ENCODE results near the gene PPP3R1. TPM values are rescaled to one million over a fixed set of nuclear protein-coding genes. Genes with fewer than 3 reads are reported as not detected.

PPP3R1 gene
- total and polyA plus RNA-seq, 2 of the 4 experiments (the other 2 are of a cell fraction), result 9.1 to 17.3 TPM

DNA sequence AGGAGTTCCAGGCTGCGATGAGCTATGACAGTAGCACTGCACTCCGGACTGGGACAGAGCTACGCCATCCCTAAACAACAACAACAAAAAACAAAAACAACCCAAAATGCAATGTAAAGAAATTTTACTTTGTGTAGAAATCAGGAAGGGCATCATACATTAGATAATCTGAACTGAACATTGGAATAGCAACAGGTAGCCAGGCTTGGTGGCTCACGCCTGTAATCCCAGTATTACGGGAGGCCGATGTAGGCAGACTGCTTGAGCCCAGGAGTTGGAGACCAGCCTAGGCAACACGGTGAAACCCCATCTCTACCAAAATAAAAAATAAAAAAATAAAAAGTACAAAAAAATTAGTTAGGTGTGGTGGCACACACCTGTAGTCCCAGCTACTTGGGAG is 96.7 kb downstream of the PPP3R1 start:
- H2BK5ac ChIP-seq (ENCODE audit: low read depth, low read length, poor library complexity, severe bottlenecking), result no peak overlapping the region
- in situ Hi-C loops (cut with MboI; ENCODE audit: low sequenced_read_pairs), result no loop called here
- H3K4me3 ChIP-seq (ENCODE audit: insufficient read depth, low read depth, low read length), result no peak overlapping the region
- no peak overlapping the region for H3K4ac ChIP-seq (ENCODE audit: low read depth, low read length)
- POLR2A ChIA-PET (ENCODE audit: unreplicated experiment), result no interaction called here
- H3K18ac ChIP-seq (ENCODE audit: low read depth, low read length), result no peak overlapping the region
- no peak overlapping the region for H4K5ac ChIP-seq (ENCODE audit: low read depth, low read length)
- H3K9ac ChIP-seq (ENCODE audit: low read depth, low read length), result no peak overlapping the region
- no peaks in the 10 kb centered on the region for H3K9me3 ChIP-seq (ENCODE audit: control insufficient read depth, insufficient read depth, low read length)
- H3K79me1 ChIP-seq (ENCODE audit: low read depth in 1 of 2, low read length in 2 of 2), result peaks cover 5 to 52% of the 10 kb centered on the region in 2 experiments
- H3K4me2 ChIP-seq (ENCODE audit: low read depth, low read length), result no peak overlapping the region
- H2BK120ac ChIP-seq (ENCODE audit: low read depth, low read length), result no peak overlapping the region
- H3K4me1 ChIP-seq (ENCODE audit: control insufficient read depth, insufficient read depth, low read length), result no peaks in the 10 kb centered on the region
- H3K36me3 ChIP-seq (ENCODE audit: control insufficient read depth, insufficient read depth, low read length), result no peaks in the 10 kb centered on the region; the same call in 1 of the 2 replicates
- H2BK20ac ChIP-seq (ENCODE audit: low read depth, low read length), result no peak overlapping the region
- H4K91ac ChIP-seq (ENCODE audit: insufficient read depth, low read depth, low read length), result no peak overlapping the region
- H4K20me1 ChIP-seq (ENCODE audit: insufficient read depth, low read length), result no peaks in the 10 kb centered on the region
- no peak overlapping the region for H2AK9ac ChIP-seq (replicated peaks; ENCODE audit: low read depth, low read length, poor library complexity)
- DNase-seq, result no peak
- H2AK5ac ChIP-seq (ENCODE audit: low read depth, low read length), result no peak overlapping the region
- no TSS peak for BruUV-seq (replicated peaks)
- H3K14ac ChIP-seq (replicated peaks; ENCODE audit: low read depth, low read length), result no peak overlapping the region
- TF ChIP-seq MAZ (IDR thresholded peaks at IDR 0.05; ENCODE audit: borderline replicate concordance, low read depth, low read length) (no peak), FOS (IDR thresholded peaks at IDR 0.05; ENCODE audit: low read depth, low read length) (no peak), MXI1 (IDR thresholded peaks at IDR 0.05; ENCODE audit: borderline replicate concordance, low read depth, low read length) (no peak), MAFK (IDR thresholded peaks at IDR 0.05; ENCODE audit: low read depth, low read length) (no peak), BHLHE40 (IDR thresholded peaks at IDR 0.05; ENCODE audit: low read depth, low read length) (no peak), CHD1 (IDR thresholded peaks at IDR 0.05; ENCODE audit: low read depth, low read length) (no peak)
- TF ChIP-seq, protein P1, sequence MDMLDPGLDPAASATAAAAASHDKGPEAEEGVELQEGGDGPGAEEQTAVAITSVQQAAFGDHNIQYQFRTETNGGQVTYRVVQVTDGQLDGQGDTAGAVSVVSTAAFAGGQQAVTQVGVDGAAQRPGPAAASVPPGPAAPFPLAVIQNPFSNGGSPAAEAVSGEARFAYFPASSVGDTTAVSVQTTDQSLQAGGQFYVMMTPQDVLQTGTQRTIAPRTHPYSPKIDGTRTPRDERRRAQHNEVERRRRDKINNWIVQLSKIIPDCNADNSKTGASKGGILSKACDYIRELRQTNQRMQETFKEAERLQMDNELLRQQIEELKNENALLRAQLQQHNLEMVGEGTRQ (IDR thresholded peaks at IDR 0.05; ENCODE audit: low read depth, low read length), result no peak
- TF ChIP-seq, protein P2, sequence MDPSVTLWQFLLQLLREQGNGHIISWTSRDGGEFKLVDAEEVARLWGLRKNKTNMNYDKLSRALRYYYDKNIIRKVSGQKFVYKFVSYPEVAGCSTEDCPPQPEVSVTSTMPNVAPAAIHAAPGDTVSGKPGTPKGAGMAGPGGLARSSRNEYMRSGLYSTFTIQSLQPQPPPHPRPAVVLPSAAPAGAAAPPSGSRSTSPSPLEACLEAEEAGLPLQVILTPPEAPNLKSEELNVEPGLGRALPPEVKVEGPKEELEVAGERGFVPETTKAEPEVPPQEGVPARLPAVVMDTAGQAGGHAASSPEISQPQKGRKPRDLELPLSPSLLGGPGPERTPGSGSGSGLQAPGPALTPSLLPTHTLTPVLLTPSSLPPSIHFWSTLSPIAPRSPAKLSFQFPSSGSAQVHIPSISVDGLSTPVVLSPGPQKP (IDR thresholded peaks at IDR 0.05; ENCODE audit: borderline replicate concordance, low read depth, low read length), result no peak
- TF ChIP-seq, protein P3, sequence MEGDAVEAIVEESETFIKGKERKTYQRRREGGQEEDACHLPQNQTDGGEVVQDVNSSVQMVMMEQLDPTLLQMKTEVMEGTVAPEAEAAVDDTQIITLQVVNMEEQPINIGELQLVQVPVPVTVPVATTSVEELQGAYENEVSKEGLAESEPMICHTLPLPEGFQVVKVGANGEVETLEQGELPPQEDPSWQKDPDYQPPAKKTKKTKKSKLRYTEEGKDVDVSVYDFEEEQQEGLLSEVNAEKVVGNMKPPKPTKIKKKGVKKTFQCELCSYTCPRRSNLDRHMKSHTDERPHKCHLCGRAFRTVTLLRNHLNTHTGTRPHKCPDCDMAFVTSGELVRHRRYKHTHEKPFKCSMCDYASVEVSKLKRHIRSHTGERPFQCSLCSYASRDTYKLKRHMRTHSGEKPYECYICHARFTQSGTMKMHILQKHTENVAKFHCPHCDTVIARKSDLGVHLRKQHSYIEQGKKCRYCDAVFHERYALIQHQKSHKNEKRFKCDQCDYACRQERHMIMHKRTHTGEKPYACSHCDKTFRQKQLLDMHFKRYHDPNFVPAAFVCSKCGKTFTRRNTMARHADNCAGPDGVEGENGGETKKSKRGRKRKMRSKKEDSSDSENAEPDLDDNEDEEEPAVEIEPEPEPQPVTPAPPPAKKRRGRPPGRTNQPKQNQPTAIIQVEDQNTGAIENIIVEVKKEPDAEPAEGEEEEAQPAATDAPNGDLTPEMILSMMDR (conservative IDR thresholded peaks at IDR 0.05; ENCODE audit: low read depth, low read length), result no peak
- no peak overlapping the region for H2AFZ ChIP-seq (replicated peaks; ENCODE audit: low read length, poor library complexity)
- H2BK15ac ChIP-seq (ENCODE audit: low read depth, low read length), result no peak overlapping the region
- dilution Hi-C loops (cut with HindIII; ENCODE audit: low sequenced_read_pairs, unreplicated experiment), result no loop called here
- no peak for ATAC-seq (ENCODE audit: low read depth)
- peaks cover 3% of the 10 kb centered on the region; the same call in 1 of the 2 replicates for H3K9me1 ChIP-seq (ENCODE audit: insufficient read depth, low read length)
- intact Hi-C loops (cut with micrococcal nuclease), result loop anchor here (5.0 kb wide), 1 partner anchor 33 kb away; no protein-coding TSS in a partner anchor
- no peak overlapping the region for H3K23ac ChIP-seq (ENCODE audit: low read depth, low read length)
- no peak overlapping the region for H3K56ac ChIP-seq (ENCODE audit: extremely low read depth, insufficient read depth, low read length)
- CTCF ChIA-PET, result interaction anchor here (1.4 kb wide), 1 partner anchor 21 kb away, joined by 5 read pairs; no protein-coding TSS in a partner anchor
- no peak overlapping the region for H4K8ac ChIP-seq (ENCODE audit: low read depth in 2 of 2, low read length in 2 of 2)
- H3K27ac ChIP-seq (ENCODE audit: insufficient read depth, low read length), result no peak overlapping the region
- no CpG with 5 or more reads among the region's 7 CpGs for WGBS, 2 experiments (ENCODE audit: extremely low coverage in 2 of 2, insufficient read length in 1 of 2)
- H3K27me3 ChIP-seq (ENCODE audit: control insufficient read depth, insufficient read depth, low read length), result no peaks in the 10 kb centered on the region
